HFFc6 (cell line): ENCODE results near the gene NKD2. TPM values are rescaled to one million over a fixed set of nuclear protein-coding genes. Genes with fewer than 3 reads are reported as not detected.

Experiments
- DNase-seq: peaks from one replicate; pipeline ENCODE4 v3.0.0-alpha.2; 2018
- H3K27ac Mint-ChIP-seq: 2 replicates; pipeline ENCODE4 v1.8.0; 2020; ENCODE audit warnings: mild to moderate bottlenecking, mixed read lengths
- H3K27me3 Mint-ChIP-seq: 2 replicates; pipeline ENCODE4 v1.8.0; 2021; ENCODE audit warnings: mild to moderate bottlenecking, moderate library complexity, mixed read lengths; ENCODE audit not compliant: insufficient read depth
- H3K36me3 Mint-ChIP-seq: 2 replicates; pipeline ENCODE4 v1.8.0; 2021; ENCODE audit warnings: low read depth, mixed read lengths
- H3K4me1 Mint-ChIP-seq: 2 replicates; pipeline ENCODE4 v1.8.0; 2020; ENCODE audit warnings: low read depth, mixed read lengths
- H3K4me3 Mint-ChIP-seq: 2 replicates; pipeline ENCODE4 v1.8.0; 2020; ENCODE audit warnings: mild to moderate bottlenecking, moderate library complexity, mixed read lengths
- H3K9me3 Mint-ChIP-seq: 2 replicates; pipeline ENCODE4 v1.8.0; 2020; ENCODE audit warnings: mild to moderate bottlenecking, mixed read lengths
- CTCF ChIP-seq: fragments of 200-600 bp; sonication (generic); IDR thresholded peaks from 2 replicates; pipeline ENCODE4 v1.5.0; 2021; ENCODE audit warnings: antibody characterized with exemption, mild to moderate bottlenecking
- total RNA-seq, 6 experiments: library from RNA; stranded (reverse); fragmentation: NEBNext Ultra II Directional; extraction: Animal tissue kit (Norgen Biotek cat#: 25700); gene quantifications; 2 replicates in 1 of 6; 3 replicates in 5 of 6; pipeline ENCODE4 v1.2.3, GENCODE V29; 2021

Gene NKD2
- total RNA-seq, 6 experiments from 2014 or later = not detected

DNA sequence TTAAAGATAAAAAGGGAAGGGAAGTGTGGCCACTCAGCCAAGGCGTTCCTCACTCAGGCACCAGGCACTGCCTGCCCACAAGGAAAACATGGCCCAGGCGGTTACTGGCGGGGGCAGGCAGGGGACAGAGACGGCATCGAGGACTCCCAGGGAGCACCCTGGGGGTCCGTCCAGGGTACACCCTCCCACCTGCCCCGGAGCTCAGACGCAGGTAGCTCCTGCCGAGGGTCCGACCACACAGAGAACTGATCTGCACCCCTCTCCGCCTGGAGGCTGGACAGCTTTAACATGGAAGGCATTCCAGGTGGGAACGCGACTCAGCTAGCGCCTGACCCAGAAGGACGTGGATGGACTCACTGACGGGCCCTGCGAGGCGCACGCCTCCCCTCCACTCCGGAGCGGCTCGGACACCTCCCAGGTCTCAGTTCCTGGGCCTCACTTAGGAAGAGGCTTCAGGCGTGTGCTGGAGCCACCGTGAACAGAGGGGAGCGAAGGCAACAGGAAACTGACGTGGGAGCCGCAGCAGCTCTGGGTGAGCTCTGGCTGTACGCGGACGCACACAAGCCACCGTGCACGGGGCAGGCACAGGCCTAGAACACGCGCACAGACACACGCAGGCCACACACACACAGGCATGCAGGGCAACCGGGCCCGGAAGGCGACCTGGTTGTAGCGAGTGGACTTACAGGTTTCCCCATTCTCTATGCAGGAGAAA is 47.5 kb downstream of the NKD2 start:
- H3K4me1 Mint-ChIP-seq = no peaks in the 10 kb centered on the region
- H3K27me3 Mint-ChIP-seq = no peaks in the 10 kb centered on the region; the same call in 1 of the 2 replicates
- no peak overlapping the region for H3K4me3 Mint-ChIP-seq
- no peak for DNase-seq
- H3K36me3 Mint-ChIP-seq = no peaks in the 10 kb centered on the region
- no peak for TF ChIP-seq CTCF
- H3K9me3 Mint-ChIP-seq = peaks cover 14% of the 10 kb centered on the region
- no peak overlapping the region for H3K27ac Mint-ChIP-seq

GRCh38 chr5:1056611-1057484 is 48.2 kb downstream of the NKD2 start:
- H3K9me3 Mint-ChIP-seq = peaks cover 14% of the 10 kb centered on the region
- DNase-seq = no peak
- H3K27ac Mint-ChIP-seq = no peak overlapping the region
- no peaks in the 10 kb centered on the region; the same call in 1 of the 2 replicates for H3K27me3 Mint-ChIP-seq
- no peaks in the 10 kb centered on the region for H3K4me1 Mint-ChIP-seq
- H3K4me3 Mint-ChIP-seq = no peak overlapping the region
- TF ChIP-seq CTCF = no peak
- H3K36me3 Mint-ChIP-seq = no peaks in the 10 kb centered on the region

DNA sequence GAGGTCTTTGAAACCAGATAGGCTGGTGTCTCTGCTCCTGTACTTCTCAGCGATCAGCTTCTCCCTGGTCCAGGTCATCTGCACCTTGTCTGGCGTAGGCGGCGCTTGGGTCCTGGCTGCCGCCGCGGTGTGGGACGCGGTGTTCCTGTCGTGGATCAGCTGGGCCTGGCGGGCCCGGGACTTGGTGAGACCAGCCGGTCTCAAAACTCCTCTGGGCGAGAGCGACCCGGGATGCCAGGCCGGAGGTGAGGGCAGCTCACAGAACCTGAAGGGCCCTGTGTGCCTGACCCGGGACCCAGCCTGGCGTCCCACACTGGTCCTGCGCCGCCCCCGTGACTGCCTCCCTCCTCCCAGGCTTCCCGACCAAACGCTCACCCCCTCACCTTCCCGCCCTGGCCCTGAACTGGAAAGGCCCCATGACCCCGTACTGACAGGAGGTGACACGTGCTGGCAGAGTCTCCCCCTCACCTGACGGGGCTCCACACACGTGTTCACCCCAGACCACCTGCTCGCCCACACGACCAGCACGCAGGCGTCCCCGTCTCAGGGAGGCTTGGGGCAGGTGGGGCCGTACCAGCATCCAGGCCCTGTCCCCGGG is 49.0 kb downstream of the NKD2 start:
- DNase-seq = no peak
- Mint-ChIP-seq H3K36me3 (no peaks in the 10 kb centered on the region; the same call in 1 of the 2 replicates), H3K4me3 (no peak overlapping the region), H3K27ac (no peak overlapping the region), H3K4me1 (no peaks in the 10 kb centered on the region), H3K27me3 (no peaks in the 10 kb centered on the region), H3K9me3 (peaks cover 14% of the 10 kb centered on the region)
- TF ChIP-seq CTCF = no peak

DNA sequence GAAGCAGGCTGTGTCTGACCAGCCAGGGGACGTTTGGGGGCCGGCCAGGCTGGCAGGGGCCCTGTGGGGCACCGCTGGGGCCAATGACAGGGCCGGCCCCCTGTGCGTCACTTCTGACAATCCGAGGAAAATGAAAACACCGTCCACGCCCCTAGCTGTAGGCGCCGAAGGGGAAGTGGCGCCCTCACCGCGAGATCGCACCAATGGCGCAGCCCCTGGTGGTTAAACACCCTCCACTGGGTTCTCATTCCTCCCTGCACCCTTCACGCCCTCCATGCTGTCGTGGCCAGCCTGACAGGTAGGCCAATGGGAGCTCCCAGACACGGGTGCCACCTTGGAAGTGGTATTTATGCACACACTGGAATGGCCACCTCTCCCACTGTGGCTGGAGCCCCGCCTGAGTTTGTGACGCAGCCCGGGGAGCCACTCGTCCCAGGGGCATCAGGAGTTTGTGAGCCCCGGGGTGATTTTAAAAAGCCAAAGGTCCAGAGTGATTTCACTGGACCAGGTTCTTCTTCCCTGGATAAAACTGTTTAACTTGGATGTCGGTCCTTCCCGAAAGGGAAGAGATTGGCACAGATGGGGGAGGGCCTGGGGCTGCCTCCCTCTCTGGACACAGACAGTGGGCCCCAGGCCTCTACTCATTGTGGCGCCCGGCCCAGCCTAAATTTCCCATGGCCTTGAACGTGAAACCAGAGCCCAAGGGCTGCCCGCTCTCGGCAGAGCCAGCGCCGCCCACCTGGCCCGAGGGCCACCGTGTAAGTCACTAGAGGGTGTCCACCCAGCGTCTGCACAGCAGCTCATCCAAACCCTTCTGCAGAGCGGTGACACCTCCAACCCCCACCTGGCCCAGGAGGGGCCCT is 49.7 kb downstream of the NKD2 start:
- no peaks in the 10 kb centered on the region; the same call in 1 of the 2 replicates for H3K36me3 Mint-ChIP-seq
- TF ChIP-seq CTCF = no peak
- H3K27ac Mint-ChIP-seq = no peak overlapping the region
- no peak for DNase-seq
- H3K9me3 Mint-ChIP-seq = peaks cover 14% of the 10 kb centered on the region
- no peaks in the 10 kb centered on the region for H3K27me3 Mint-ChIP-seq
- no peak overlapping the region for H3K4me3 Mint-ChIP-seq
- H3K4me1 Mint-ChIP-seq = no peaks in the 10 kb centered on the region
